Amniotic epithelial cell (primary cell): ENCODE measurements around the gene RRAS.

Source experiments
- DNase-seq: peaks from one replicate; pipeline ENCODE4 v3.0.0-alpha.2; 2010; ENCODE audit warnings: low read depth

The RRAS gene

GRCh38 chr19:49640113-49640898, at the start of gene RRAS:
Gene RRAS, minus strand, starts transcription at chr19:49640143. Its CDS starts 45 bp downstream, at chr19:49640098.
- peak; percentile 100 for DNase-seq

GRCh38 chr19:49689133-49690078, 49.5 kb upstream of the RRAS start, which contains the start of gene ADM5:
Gene ADM5, plus strand, starts transcription at chr19:49689594. Its CDS starts 244 bp downstream, at chr19:49689838.
- no peak for DNase-seq

- DNase-seq = no peak
Measured at GRCh38 chr19:49688531-49689132, 48.7 kb upstream of the RRAS start.

GRCh38 chr19:49687566-49688316, 47.8 kb upstream of the RRAS start:
- no peak for DNase-seq

- DNase-seq = no peak
Measured at GRCh38 chr19:49687150-49687549, 47.2 kb upstream of the RRAS start.

- DNase-seq = no peak
Measured at GRCh38 chr19:49686503-49687088, 46.7 kb upstream of the RRAS start.

GRCh38 chr19:49685845-49686332, 45.9 kb upstream of the RRAS start:
- DNase-seq = no peak

- no peak for DNase-seq
Measured at GRCh38 chr19:49684983-49685553, 45.1 kb upstream of the RRAS start.

GRCh38 chr19:49684251-49684982, 44.5 kb upstream of the RRAS start:
- no peak for DNase-seq

- no peak for DNase-seq
Measured at GRCh38 chr19:49683814-49684250, 43.9 kb upstream of the RRAS start.

- no peak for DNase-seq
Measured at GRCh38 chr19:49682274-49682673, 42.3 kb upstream of the RRAS start.

GRCh38 chr19:49681830-49682229, 41.9 kb upstream of the RRAS start:
- DNase-seq = no peak

- DNase-seq = peak; percentile 67
Measured at GRCh38 chr19:49680421-49681351, 40.7 kb upstream of the RRAS start.

GRCh38 chr19:49679771-49680413, 39.9 kb upstream of the RRAS start:
- DNase-seq = no peak

- no peak for DNase-seq
Measured at GRCh38 chr19:49678985-49679770, 39.2 kb upstream of the RRAS start.

- DNase-seq = peak; percentile 72
Measured at GRCh38 chr19:49677901-49678674, 38.1 kb upstream of the RRAS start.
